HG03521 (cell line): Measurements from ENCODE around the gene ITGA2B.
"Not testable (repeated sequence)": the region's sequence is repeated elsewhere in the genome, so short reads cannot be mapped to it uniquely, and the experiment has no call there.

Experiments
- ATAC-seq: cut with Tn5 transposase; IDR thresholded peaks from one replicate; pipeline ENCODE4 v1.9.1; 2021; ENCODE audit warnings: mild to moderate bottlenecking, moderate library complexity; ENCODE audit not compliant: unreplicated experiment

The ITGA2B gene

DNA sequence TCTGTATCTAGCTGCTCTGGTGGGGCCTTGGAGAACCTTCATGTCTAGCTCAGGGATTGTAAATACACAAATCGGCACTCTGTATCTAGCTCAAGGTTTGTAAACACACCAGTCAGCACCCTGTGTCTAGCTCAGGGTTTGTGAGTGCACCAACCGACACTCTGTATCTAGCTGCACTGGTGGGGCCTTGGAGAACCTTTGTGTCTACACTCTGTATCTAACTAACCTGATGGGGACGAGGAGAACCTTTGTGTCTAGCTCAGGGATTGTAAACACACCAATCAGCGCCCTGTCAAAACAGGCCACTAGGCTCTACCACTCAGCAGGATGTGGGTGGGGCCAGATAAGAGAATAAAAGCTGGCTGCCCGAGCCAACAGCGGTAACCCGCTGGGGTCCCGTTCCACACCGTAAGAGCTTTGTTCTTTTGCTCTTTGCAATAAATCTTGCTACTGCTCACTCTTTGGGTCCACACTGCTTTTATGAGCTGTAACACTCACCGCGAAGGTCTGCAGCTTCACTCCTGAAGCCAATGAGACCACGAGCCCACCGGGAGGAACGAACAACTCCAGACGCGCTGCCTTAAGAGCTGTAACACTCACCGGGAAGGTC lies 19.9 kb downstream of the ITGA2B start:
- ATAC-seq, result not testable (repeated sequence)

- not testable (repeated sequence) for ATAC-seq
Observed at GRCh38 chr17:44368391-44369243, 20.8 kb downstream of the ITGA2B start.

- no peak for ATAC-seq
Observed at GRCh38 chr17:44367231-44367979, 22.0 kb downstream of the ITGA2B start.

- ATAC-seq, result not testable (repeated sequence)
Observed at GRCh38 chr17:44365051-44365450, 24.4 kb downstream of the ITGA2B start.

DNA sequence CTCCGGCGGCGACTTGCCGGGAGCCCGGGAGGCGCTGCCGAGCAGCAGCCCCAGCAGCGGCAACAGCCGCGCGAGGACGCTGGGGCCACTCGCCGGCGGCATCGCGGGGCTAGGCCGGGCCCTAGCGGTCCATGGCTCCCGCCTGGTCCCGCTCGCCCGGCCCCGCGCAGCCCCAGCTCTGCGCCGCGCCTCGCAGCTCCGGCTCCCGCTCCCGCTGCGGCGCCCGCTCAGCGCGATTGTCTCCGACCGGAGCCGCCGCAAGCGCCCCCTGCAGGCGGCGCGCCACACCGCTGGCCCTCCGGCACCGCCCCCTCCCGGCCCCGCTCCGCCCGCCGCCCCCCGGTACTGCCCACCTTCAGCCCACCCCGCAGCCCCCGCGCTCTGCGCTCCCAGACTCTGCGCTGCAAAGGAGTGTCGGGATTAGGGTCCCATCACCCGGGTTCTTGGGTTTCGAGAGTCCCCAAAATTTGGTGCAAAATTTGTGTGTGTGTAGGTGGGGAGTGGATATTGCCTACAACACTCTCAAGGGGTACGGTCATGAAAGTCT lies 25.8 kb downstream of the ITGA2B start, which contains the start of gene FAM171A2:
FAM171A2 (minus strand) TSS at position 241 of the 547 bp plus-strand sequence; CDS start at position 102, 139 bp downstream.
- no peak for ATAC-seq

- ATAC-seq, result no peak
Observed at GRCh38 chr17:44362949-44363612, 26.4 kb downstream of the ITGA2B start.

GRCh38 chr17:44362459-44362948 lies 26.9 kb downstream of the ITGA2B start:
- ATAC-seq, result no peak

DNA sequence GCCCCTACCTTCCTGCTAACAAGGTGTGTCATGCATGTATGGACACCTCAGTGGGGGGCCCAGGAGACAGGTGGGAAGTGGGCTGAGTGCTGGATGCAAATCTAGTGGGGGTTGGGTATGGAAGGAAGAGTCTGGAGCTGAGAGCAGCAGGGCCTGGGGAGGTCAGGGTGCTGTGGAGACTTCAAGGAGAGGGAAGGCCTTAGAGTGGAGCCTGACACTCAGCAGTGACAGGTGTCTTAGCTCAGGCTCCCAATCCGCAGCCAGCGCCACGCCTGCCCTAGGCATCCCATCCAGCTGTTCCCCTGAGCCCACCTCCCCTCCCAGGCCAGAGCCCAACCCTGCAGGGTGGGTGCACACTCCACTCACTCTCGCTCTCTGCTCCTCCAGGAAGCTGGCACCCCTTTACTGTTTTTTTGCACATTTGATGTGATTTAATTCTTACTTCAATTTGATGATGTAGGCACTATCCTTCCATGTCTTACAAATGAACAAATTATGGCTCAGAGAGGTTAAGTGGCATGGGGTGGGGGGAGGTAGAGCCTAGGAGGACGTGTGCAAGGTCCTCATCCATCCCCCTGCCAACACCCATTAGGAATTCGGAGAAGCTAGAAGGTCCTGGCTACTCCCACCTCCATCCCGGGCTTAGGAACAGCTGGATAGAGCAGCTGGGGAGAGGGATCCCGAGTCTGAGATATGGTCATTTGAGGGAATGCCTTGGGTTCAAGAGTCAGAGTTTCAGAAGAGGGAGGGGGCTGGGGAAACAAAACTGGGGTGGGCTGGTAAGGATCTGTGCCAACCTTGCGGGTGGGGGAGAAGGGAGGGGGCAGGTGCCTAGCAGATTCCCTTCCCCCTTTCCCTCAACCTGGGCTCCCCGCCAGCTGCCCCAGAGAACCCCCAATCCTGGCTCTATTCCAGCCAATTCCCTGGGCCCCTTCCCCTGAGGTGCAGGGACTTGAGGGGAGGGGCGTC lies 27.9 kb downstream of the ITGA2B start:
- no peak for ATAC-seq

DNA sequence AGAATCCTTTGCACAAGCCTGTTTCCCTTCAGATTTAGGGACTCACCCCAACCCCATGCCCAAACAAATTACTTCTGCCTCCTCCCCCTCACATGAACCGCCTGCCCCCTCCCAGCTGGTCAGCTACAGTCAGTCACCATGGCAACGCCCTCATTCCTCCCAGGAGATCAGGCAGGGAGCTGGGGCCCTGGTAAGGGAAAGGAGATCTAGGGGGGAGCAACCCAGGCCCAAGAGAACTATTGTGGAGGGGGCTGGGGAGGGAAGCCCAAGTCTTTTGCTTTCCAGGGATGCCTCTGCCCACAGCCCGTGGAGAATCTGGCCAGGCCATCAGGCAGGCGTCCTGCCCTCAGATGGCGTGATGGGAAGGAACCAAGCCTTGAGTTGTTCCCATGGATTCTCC lies 28.6 kb downstream of the ITGA2B start:
- no peak for ATAC-seq

- ATAC-seq, result no peak
Observed at GRCh38 chr17:44360144-44360533, 29.3 kb downstream of the ITGA2B start.

DNA sequence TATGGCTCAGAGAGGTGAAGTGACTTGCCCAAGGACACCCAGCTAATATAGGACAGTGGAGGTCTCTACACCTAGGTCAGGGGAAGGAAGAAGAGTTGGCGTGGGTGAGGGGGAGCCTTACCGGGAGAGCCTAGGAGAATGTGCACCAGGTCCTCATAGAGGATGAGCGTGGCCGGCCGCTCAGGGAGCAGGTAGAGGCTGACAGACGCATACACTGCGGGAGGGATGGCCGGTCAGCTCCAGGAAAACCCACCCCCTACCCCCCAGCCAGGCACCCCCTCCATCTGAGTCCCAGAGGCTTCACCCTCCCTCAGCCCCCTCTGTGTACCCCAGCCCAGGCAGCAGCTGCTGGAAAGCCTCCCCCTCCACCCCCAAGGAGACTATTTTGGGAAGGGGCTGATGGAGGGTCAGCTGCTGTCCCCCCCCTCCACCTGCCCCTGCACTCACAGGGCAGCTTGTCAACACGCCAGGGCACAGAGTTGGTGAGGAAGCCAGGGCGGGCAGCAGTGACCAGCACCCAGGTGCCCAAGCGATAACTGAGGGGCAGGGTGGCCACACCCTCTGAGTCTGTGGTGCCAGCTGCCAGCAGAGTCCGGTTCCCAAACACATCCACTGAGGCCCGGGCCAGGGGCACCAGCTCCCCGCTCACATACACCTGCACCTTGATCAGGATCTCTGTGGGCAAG lies 29.8 kb downstream of the ITGA2B start:
- no peak for ATAC-seq

- no peak for ATAC-seq
Observed at GRCh38 chr17:44359006-44359405, 30.4 kb downstream of the ITGA2B start.

- no peak for ATAC-seq
Observed at GRCh38 chr17:44358066-44358465, 31.4 kb downstream of the ITGA2B start.

GRCh38 chr17:44356241-44356640 lies 33.2 kb downstream of the ITGA2B start:
- ATAC-seq, result no peak

DNA sequence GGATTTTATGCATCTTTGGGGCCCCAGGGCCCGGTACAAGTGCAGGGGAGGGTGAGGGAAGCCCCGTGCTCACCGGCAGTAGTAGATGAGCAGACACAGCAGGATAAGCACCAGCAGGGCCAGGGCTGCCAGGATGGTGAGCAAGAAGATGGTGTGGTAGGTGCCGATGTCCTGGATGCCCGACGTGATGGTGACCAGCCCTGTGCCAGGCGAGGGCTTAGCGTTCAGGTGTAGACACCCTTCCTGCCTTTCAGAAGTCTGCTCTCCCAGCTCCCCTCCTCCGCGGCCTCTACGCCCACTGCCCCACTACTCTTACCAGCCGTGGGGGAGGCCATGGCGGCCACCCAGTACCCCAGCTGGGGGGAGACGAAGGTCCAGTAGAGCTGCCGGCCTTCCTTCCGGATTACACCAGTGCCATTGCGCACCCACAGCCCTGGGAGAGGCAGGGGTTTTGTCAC lies 33.8 kb downstream of the ITGA2B start:
- no peak for ATAC-seq

DNA sequence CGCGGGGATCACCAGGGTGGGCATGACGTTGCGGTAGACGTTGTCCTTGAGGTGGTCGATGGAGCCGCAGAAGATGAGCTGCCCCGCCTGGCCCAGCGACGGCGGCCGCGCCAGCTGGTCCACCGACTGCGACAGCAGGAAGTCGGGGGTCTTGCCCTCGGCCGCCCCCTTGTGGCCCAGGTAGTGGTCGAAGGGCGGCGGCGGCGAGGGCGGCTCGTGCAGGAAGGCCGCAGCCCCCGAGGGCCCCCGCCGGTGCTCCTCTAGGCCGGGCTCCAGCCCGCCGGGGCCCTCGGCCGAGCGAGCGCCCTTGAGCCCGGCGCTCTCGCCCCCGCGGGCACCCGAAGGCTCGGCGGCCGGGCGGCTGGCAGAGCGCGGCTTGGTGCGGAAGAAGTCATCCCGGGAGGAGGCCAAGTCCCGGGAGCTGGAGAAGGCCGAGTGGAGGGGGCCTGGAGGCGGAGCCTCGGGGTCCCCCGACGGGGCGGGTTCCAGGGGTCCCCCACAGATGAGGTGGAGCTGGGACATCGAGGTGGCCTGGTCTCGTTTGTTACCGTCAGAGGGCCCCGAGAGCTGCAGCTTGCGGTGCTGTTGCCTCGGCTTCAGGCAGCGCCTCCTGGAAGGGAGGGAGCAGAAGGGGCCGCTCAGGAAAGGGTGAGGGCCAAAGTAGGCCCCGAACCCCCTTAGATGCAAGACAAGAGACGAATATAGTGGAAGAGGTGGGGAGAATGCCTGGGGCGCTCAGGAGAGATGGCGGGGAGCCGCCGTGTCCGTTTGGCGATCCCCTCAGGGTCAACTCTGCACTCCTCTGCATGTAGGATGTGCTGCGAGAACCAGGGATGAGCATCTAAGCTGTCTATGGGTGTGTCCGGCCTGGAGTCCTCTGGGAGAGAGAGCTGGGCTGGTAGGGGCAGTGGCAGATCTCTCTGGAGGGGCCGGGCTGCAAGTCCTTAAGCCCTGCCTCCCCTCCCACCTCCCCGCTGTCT lies 34.6 kb downstream of the ITGA2B start:
- ATAC-seq, result no peak

- no peak for ATAC-seq
Observed at GRCh38 chr17:44353672-44354331, 35.6 kb downstream of the ITGA2B start.
